Left cardiac atrium (tissue), 2 donors: ENCODE measurements around the gene TUT4. TPM values are rescaled to one million over a fixed set of nuclear protein-coding genes. Genes with fewer than 3 reads are reported as not detected.

ENCODE experiments used
- total RNA-seq, 2 donors: library from RNA; stranded (reverse); fragmentation: NEBNext Ultra II Directional; extraction: Animal tissue kit (Norgen Biotek cat#: 25700); gene quantifications; one replicate each; pipeline ENCODE4 v1.2.1, GENCODE V29; 2021
- donor health status: DM: no; HTN: yes; CAD: no; lungs with severe emphysema.
- donor health status: DM: yes; HTN: yes; CAD: no.

Gene TUT4
- total RNA-seq, 2 donors from 2014 or later, result 30.1 to 32.7 TPM

Other genes with a start within 250 kb of the TUT4 start
- 10 to 100 TPM; 16.3 to 18.5 TPM for gene CC2D1B, start 186.9 kb downstream of the TUT4 start, total RNA-seq
- gene ORC1, start 148.7 kb downstream of the TUT4 start, total RNA-seq, result under 1 TPM; 0.52 to 0.94 TPM
- gene PRPF38A, start 148.5 kb downstream of the TUT4 start, total RNA-seq, result 10 to 100 TPM; 23.1 to 26.1 TPM
- 10 to 100 TPM in 1 of 2 donors, 1 to 10 TPM in 1; 7.6 to 12.4 TPM for gene GPX7, start 49.3 kb upstream of the TUT4 start, total RNA-seq
- gene SHISAL2A, start 80.1 kb upstream of the TUT4 start, total RNA-seq, result under 1 TPM in 1 of 2 donors, not detected in 1; 0.15 TPM
- gene COA7, start 145.3 kb upstream of the TUT4 start, total RNA-seq, result 10 to 100 TPM; 15.3 to 24.3 TPM
- gene ZYG11B, start 173.4 kb upstream of the TUT4 start, total RNA-seq, result 10 to 100 TPM; 47.2 to 50.0 TPM